SIG-M5 treated with dmso at 0.1 percent for 504 hours (cell line): ENCODE data around the gene PARD3B.

Experiments used
- DNase-seq: peaks from one replicate; lab custom pipeline; 2025; ENCODE audit not compliant: unreplicated experiment; lab: John Stamatoyannopoulos, UW

Gene PARD3B

DNA sequence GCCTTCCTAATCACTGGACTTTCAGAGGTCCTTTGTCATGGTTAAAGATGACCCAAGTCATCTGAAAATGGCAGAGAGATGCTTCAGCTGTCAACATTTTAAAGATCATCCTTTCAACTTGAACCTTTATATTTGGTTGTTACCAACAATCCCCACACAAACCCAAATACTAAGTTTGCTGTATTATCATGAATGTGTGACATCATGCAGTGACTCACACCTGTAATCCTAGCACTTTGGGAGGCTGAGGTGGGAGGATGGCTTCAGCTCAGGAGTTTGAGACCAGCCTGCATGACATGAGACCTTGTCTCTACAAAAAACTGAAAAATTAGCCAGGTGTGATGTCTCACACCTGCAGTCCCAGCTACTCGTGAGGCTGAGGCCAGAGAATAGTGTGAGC is 1081.8 kb downstream of the PARD3B start:
- no peak for DNase-seq

- DNase-seq: no peak
These were observed 1083.1 kb downstream of the PARD3B start for GRCh38 chr2:205628422-205628821.

DNA sequence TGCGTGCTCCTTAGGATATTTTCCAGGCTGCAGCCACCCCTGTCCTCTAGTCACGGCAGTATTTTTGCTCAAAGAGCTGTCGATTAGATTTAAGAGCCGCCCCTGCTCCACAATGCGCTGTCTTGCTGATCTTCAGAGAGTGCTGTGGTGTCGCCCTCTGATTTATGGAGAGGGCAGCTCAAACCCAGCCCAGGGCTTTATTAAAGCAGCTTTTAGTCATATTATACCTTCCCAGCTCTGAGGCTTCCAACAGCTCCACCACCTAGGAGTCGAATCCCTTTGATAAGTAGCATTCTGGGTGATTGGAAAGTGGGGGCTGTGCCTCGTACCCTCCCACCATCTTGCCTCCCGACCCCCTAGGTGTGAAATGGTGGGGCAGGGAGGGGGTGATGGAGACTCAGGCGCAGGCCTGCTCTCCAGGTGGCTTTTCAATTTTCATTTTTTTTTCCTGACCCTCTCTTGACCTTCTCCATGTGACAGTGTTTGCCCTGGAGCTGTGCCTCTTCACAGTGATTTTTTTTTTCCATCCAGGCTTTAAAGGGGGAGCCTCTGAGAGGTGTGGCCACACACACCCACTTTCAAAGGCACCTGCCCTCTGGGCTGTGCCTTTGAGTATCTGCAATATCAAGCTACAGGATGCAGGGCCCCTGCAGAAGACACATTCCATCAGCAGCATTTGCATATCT is 1084.0 kb downstream of the PARD3B start:
- no peak for DNase-seq

GRCh38 chr2:205633994-205634393 is 1088.7 kb downstream of the PARD3B start:
- DNase-seq: no peak

DNA sequence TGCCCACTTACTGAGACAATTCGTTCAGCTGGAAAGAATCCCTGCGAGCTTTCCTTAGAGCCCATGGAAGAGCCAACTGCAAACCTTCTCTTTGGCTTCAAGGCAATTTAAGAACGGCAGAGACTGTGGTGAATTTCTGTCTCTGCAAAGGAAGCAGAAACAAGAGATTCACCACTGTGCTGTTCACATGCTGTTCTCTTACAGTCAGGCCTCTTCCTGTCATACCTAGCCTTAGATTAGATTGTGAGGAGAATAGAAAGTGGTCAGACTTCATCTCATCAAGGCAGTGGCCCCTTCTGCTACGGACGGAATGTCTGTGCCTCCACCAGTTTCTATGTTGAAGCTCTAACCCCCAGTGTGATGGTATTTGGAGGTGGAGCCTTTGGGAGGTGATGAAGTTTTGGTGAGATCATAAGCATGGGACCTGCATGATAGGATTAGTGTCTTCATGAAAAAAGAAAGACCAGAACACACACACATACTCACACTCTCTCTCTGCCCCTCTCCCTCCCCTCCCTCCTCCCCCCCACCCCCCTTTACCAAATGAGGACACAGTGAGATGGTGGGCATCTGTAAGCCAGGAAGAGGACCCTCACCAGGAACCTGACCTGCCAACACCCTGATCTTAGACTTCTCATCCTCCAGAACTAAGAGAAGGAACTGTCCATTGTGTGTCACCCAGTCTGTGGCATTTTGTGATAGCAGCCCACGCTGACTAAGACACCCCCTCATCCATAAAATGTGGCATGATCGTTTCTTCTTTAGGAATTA is 1091.5 kb downstream of the PARD3B start:
- DNase-seq: no peak

DNA sequence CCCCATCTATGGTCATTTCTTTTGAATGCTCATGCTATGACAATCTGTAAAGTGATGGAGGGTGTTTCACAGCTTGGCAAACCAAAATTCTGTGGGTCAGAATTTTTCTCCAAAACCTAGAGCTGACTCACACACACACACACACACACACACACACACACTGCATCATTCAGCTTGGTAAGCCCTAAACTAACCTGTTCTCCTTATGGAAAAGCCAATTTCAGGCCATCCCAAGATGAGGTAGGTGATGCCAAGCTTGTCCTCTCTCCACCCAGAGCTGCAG is 1092.0 kb downstream of the PARD3B start:
- DNase-seq: no peak

DNA sequence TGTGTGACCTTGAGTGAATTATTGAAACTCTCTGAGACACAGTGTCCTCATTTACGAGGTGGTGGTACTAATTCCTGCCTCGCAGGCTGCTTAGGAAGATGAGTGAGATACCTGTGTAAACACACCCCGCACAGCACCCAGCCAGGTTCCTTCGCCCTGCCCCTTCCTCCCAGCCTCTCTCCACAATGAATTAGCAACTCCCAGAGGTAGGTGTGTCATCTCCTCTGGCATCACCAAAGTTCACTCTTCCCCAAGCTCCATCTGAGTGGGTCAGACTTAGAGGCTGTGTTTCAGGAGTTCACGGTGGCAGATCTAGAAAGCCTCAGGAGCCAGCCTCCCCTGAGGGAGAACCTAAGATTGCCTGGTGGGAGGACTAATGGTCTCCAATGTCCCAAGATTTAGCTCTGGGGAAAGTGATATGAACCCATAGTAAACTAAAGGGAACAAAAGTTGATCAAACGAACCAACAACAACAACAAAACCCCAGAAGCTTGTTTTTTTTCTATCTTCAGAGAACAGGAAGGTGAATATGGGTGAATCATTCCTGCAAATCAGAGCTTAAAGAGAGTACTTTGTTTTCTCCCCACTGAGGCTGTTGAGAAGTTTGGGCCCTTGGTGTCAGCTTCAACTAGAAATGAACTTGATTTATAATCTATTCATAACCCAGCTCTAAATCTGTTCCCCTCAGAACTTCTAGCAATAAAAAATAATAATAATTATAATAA is 1092.7 kb downstream of the PARD3B start:
- DNase-seq: no peak

DNA sequence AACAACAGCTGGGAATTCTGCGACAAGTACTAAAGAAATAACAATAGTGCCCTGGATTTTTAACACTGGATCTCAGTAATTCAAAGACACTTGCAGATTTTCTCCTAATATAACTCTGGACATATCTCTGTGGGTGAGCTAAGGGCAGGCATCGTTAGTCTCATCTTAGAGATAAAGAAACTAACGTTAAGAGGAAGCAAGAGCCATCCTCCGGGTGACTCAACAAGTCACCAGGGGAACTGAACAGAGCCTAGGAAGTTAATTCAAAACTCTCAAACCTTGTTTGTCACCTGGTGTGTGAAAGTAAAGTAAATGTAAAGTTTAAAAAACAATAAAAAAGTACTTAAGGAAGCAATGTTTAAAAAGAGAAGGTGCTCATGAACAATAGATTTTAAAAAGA is 1095.4 kb downstream of the PARD3B start:
- DNase-seq: no peak

DNA sequence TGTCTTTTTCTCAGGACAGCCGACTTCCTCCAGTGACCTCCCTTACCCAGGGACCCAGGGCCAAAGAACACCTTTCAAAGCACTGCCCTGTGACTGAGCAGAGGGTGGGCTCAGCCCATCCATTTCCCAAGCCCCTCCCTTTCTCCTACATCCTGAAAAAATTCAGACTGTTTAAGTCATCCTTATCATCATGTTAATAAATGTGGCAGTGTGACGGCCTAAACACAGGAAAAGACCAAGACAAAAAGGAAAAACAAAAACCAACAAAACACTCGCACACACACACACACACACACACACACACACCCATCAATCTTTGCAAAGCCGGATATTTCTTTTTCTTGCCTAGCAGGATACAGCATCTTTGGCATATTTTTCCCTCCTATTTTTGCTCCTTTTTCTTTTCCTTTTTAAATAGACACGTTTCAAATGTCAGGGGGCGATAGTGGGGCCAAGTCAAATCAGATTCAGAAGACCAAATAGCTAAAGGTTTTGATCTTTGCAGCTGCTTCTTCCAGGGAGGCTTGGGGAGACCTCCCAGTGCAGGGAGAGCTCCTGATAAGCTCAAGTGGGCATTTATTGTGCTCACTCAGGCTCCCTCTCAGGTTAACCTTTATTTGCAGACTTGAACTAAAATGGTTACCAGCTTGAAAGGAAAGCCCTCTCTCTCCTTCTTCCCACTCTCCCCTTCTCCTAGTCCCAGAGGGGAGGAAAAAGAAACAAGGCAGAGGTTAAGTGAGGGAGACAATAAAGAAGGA is 1097.5 kb downstream of the PARD3B start:
- no peak for DNase-seq

DNA sequence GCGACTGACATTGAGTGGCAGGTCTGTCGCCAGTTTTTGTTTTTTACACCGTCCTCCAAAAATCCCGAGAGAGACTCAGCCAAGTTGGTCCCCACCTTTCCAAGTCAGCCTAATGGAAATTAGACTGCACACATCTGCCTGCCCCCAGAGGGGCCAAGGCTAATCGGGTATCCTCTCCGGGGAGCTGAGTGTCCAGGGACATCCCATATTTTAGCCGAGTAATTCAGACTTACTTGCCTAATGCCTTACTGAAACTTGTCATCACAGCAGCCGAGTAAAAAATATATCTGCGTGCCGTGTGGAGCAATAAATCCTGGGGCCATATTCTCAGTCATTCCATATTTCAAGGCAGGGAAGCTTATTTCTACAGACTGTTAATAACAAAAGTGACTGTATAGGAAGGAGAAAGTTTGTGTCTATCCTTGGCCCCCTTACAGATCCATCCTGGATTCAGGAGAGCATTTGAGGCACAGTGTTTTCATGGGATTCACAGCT is 1098.2 kb downstream of the PARD3B start:
- DNase-seq: no peak

DNA sequence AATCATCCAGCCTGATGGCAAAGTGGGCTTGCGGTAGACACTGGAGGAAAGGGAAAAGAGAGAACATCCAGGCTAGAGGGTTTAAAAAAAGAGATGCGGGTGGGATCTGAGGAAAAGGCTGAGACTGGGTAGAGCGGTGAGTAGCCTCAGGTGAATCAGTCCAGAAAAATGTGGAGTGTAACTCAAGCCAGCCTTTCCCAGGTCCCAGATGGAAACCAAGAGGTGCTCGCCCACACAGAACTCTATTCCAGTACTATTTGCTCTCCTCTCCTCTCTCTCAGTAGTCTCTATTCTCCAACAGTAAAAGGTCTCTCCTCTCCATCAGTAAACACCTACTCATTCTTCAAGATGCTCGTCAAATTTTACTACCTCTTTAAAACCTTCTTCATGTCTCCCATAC is 1098.7 kb downstream of the PARD3B start:
- no peak for DNase-seq

- no peak for DNase-seq
These were observed 1101.4 kb downstream of the PARD3B start for GRCh38 chr2:205646680-205647079.

GRCh38 chr2:205650450-205650849 is 1105.2 kb downstream of the PARD3B start:
- no peak for DNase-seq

DNA sequence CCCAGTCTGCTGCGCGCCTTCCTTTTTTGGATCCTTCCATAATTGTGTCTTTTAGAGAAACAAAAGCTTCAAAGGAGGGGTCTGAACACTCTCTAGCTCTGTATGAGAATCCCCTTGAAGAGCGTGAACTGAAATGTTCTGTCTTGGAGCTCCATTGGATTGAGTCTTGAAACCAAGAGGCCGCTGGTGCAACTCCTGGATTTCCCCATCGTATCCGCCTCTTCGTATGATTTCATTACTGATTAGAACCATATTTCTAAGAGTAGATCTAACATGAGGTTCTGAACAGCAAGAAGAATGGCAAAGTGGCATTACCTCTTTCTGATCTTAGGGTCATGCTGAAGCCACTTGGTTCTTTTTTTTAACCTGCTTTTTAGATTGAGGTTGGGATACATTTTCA is 1105.7 kb downstream of the PARD3B start:
- DNase-seq: no peak

- no peak for DNase-seq
These were observed 1106.4 kb downstream of the PARD3B start for GRCh38 chr2:205651719-205652118.

DNA sequence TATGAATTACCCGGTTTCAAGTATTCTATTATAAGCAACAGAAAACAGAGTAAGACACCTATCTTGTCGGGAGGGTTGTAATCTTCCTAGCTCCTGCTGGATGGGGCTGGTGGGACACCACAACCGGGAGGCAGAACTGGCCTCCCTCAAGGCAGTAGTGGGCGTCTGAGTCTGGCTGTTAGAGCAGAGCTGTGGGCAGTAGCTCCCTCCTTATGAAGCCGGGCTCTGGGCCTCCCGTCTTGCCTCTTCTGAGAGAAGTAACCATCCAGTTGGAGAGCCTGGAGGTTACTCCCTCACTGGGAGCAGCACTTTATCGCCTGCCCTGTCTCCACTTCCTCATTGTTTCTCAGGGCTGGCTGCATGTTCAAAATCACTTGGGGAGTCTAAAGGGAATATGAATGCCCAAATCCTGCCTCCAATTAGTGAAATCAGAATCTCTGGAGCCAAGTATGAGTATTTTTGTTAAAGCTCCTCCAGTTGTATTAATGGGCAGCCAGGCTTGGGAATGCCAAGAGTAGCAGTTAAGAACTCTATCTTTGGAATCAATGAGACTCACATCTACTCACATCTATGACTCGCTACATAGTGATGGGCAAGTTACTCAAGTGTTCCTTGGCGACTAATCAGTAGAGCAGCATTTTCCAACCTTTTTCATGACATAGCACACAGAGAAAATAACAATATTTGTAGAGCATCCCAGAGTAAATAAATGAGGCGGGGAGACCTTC is 1109.8 kb downstream of the PARD3B start:
- no peak for DNase-seq

DNA sequence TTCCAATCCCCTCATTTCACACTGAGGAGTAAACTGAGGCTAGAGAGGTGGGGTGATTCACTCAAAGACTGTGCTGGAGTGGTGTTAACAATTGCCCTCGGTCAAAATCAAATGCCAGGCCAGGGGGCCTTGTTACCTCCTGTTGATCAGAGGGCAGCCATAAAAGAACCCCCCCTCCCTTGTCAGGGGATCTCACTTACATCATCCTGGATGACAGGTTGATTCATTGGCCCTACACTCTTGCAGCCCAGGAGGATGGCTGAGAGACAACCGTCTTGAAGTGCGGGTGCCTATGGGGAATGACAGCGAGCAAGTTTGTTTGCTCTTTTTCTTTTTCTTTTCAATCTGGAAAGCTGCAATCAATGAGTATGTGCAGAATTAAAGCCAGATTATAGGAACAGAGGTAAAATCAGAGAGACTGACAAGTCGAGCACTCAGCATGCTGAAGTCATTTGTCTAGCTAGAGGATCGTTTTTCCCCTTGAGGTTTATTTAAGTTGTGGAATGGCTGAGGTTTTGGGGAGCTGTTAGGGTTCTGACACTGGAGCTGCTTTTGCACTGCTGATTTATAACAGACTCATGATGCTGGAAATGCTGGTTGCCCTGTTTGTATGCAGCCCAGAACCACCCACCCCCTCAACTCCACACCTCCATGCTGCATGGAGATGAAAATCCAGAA is 1110.6 kb downstream of the PARD3B start:
- DNase-seq: no peak

GRCh38 chr2:205656461-205656860 is 1111.2 kb downstream of the PARD3B start:
- no peak for DNase-seq

DNA sequence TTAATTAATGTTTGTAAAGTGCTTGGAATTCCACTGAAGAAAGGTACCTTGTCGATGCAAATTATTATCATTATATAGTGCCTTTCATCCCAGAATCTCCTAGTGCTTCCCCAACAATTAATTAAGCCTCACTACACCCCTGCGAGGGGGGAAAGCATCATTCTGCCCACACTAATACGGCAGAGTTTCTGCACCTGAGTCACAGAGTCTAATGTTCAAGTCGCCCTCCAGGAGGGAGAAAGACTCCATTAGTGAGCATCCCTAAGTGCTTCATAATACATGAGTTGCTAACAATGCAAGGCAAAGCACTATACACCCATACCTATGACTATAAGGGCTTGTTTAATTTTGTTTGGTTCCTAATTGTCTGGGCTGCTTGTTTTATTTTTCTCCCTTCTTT is 1111.7 kb downstream of the PARD3B start:
- no peak for DNase-seq

DNA sequence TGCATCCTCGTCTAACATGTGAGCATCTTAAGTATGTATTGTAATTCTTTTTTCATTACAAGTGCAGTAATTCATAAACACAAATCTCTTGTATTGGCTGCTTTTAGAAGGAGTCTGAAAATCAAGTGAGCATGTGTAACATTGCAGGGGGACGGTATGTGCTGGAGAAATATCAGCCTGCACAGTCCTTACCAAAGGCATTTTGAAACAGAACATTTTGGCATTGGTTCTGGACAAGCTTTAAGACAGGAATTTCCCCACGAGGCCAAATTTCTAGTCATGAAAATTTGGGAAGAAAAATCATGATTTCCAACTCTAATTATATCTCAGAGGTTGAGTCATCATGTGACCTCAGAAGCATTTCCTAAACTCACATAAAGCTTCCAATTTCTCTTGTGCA is 1112.3 kb downstream of the PARD3B start:
- no peak for DNase-seq
